GM12878 (cell line): Measurements from ENCODE around the gene BOLA2B. TPM values are rescaled to one million over a fixed set of nuclear protein-coding genes. Genes with fewer than 3 reads are reported as not detected.
"Not testable (repeated sequence)": the region's sequence is repeated elsewhere in the genome, so short reads cannot be mapped to it uniquely, and the experiment has no call there.

Source experiments
- ATAC-seq: fragments of 200-7000 bp; cut with Tn5 transposase; 3 replicates; pipeline ENCODE4 v1.9.1; 2020; ENCODE audit warnings: mild to moderate bottlenecking, moderate library complexity
- Bru-seq: library from RNA; stranded (reverse); fragments of 400-500 nt; gene quantifications from one replicate; lab custom pipeline; 2021; lab: Mats Ljungman, UMichigan
- BruChase-seq, 2 experiments: library from RNA; stranded (reverse); fragments of 400-500 nt; gene quantifications; one replicate each; lab custom pipeline; 2021; lab: Mats Ljungman, UMichigan
- BruUV-seq: library from RNA; stranded (reverse); fragments of 400-500 nt; replicated peaks from 2 replicates; lab custom pipeline; 2021; lab: Mats Ljungman, UMichigan
- CTCF ChIA-PET: fragments of 300-600 bp; sonication (Branson Sonifier 250); formaldehyde crosslinking; extraction: SDS; loops from one replicate; lab custom pipeline; 2021; ENCODE audit warnings: inconsistent platforms; lab: Yijun Ruan, JAX
- POLR2A ChIA-PET: fragments of 350-600 bp; formaldehyde crosslinking; extraction: SDS; loops from one replicate; lab custom pipeline; 2021; ENCODE audit warnings: inconsistent platforms; lab: Charles Lee
- RAD21 ChIA-PET: fragments of 300-600 bp; sonication (Branson Sonifier 250); formaldehyde crosslinking; loops from one replicate; lab custom pipeline; 2023; ENCODE audit warnings: antibody characterized with exemption; ENCODE audit not compliant: unreplicated experiment; lab: Charles Lee
- SMC1A ChIA-PET: fragments of 300-600 bp; sonication (Branson Sonifier 250); formaldehyde crosslinking; loops from one replicate; lab custom pipeline; 2023; ENCODE audit not compliant: unreplicated experiment, uncharacterized antibody; lab: Charles Lee
- DNase-seq: peaks from one replicate; pipeline ENCODE4 v3.0.0-alpha.2; 2011; ENCODE audit warnings: low read depth, low spot score
- FAIRE-seq: peaks from 3 replicates; lab custom pipeline; 2011; peaks lifted over from hg19 to GRCh38; lab: Jason Lieb, UNC
- H2AFZ ChIP-seq: 2 replicates; pipeline ENCODE4 v1.6.0; 2011; ENCODE audit warnings: low read depth, low read length, control low read depth; ENCODE audit not compliant: control insufficient read depth
- H3K27ac ChIP-seq: 2 replicates; pipeline ENCODE4 v1.5.1; 2011; ENCODE audit warnings: control low read depth; ENCODE audit not compliant: control insufficient read depth, insufficient read depth
- H3K27me3 ChIP-seq, 2 experiments: replicated peaks in 1 of 2; 2 replicates each; pipeline versions ENCODE4 v1.6.0 to v1.6.1; 2011; ENCODE audit warnings: low read length in 1 of 2; ENCODE audit not compliant: control insufficient read depth in 2 of 2, insufficient read depth in 2 of 2
- H3K36me3 ChIP-seq, 2 experiments: 2 replicates each; pipeline ENCODE4 v1.5.1; 2011; ENCODE audit warnings: low read length in 1 of 2; ENCODE audit not compliant: control insufficient read depth in 2 of 2, insufficient read depth in 2 of 2
- H3K4me1 ChIP-seq: 2 replicates; pipeline ENCODE4 v1.6.1; 2011; ENCODE audit warnings: mild to moderate bottlenecking, low read length, moderate library complexity, mixed read lengths; ENCODE audit not compliant: control insufficient read depth, insufficient read depth
- H3K4me2 ChIP-seq: 2 replicates; pipeline ENCODE4 v1.6.0; 2011; ENCODE audit warnings: control low read depth; ENCODE audit not compliant: control insufficient read depth, insufficient read depth
- H3K4me3 ChIP-seq: fragments of 200-600 bp; sonication (generic); 2 replicates; pipeline ENCODE4 v1.5.1; 2016
- H3K79me2 ChIP-seq: 2 replicates; pipeline ENCODE4 v1.6.0; 2011; ENCODE audit warnings: low read length; ENCODE audit not compliant: control insufficient read depth, insufficient read depth
- H3K9ac ChIP-seq: 2 replicates; pipeline ENCODE4 v1.8.0; 2011; ENCODE audit warnings: low read length, control low read depth, mixed read lengths; ENCODE audit not compliant: control insufficient read depth, insufficient read depth
- H3K9me3 ChIP-seq: replicated peaks from 3 replicates; pipeline ENCODE4 v1.5.1; 2011; ENCODE audit warnings: mild to moderate bottlenecking, low read length; ENCODE audit not compliant: control insufficient read depth, insufficient read depth
- H4K20me1 ChIP-seq: 2 replicates; pipeline ENCODE4 v1.6.0; 2011; ENCODE audit not compliant: control insufficient read depth, insufficient read depth
- WGBS: methylation state at CpG from one replicate; pipeline ENCODE4 v1.1.6; 2016; ENCODE audit warnings: low lambda C conversion rate; ENCODE audit not compliant: insufficient replicate concordance, insufficient coverage; ENCODE audit errors: missing lambda C conversion rate; 5-methylcytosine and 5-hydroxymethylcytosine counted together
- in situ Hi-C: fragments of 300-500 bp; cut with MboI; formaldehyde crosslinking; loops from 9 replicates; pipeline ENCODE4 v1.14.3; 2018; ENCODE audit warnings: mixed read lengths
- intact Hi-C: fragments of 100-400 bp; cut with micrococcal nuclease; formaldehyde crosslinking; loops from one replicate; pipeline ENCODE4 v1.14.2; 2022; ENCODE audit not compliant: unreplicated experiment
- long read RNA-seq, 2 experiments: library from polyadenylated mRNA; unstranded; transcript quantifications; one replicate each; pipeline ENCODE4 v2.0.0, GENCODE V29; 2019 to 2020
- polyA minus RNA-seq, 3 experiments: library from RNA; depleted of rRNA, polyadenylated mRNA; stranded (reverse); fragments of >200 nt; gene quantifications; 2 replicates each; pipeline ENCODE4 v1.2.3, GENCODE V29; 2011
- polyA plus RNA-seq, 11 experiments: library from polyadenylated mRNA; depleted of rRNA in 4 of 11; unstranded in 6 of 11; stranded (reverse) in 5 of 11; fragments of >200 nt; fragmentation: Nextera tagmentation in 4 of 11; fragmentation: Illumina TruSeq in 1 of 11; extraction: Ambion mirVana in 4 of 11; extraction: Trizol in 1 of 11; gene quantifications; 1 replicate in 1 of 11; 2 replicates in 10 of 11; pipeline versions ENCODE4 v1.2.1 to v1.2.3, GENCODE V29; 2011 to 2016; ENCODE audit warnings: inconsistent platforms in 2 of 11, missing spikeins in 2 of 11, low read depth in 1 of 11
- total RNA-seq, 4 experiments: library from RNA; depleted of rRNA in 3 of 4; stranded (reverse); fragments of >200 nt in 3 of 4; fragmentation: Illumina TruSeq in 1 of 4; extraction: Trizol in 1 of 4; gene quantifications; 2 replicates each; pipeline versions ENCODE4 v1.2.1 to v1.2.3, GENCODE V29; 2013 to 2021

BOLA2B gene
- total RNA-seq (2013; cell fraction: nucleolus; rRNA removed), result 16.2 and 31.3 TPM in 2 replicates
- total RNA-seq (2014; rRNA removed), result 49.1 and 64.6 TPM in 2 replicates
- total RNA-seq (2014; rRNA removed; fragmentation: Illumina TruSeq; extraction: Trizol), result 122 and 125 TPM in 2 replicates
- total RNA-seq (2021), result 180 and 183 TPM in 2 replicates
- polyA plus RNA-seq (2011; ENCODE audit: low read depth), result 96.7 TPM
- polyA plus RNA-seq (2011; rRNA removed), result 39.9 and 40.3 TPM in 2 replicates
- 252 and 267 TPM in 2 replicates for polyA plus RNA-seq (2011; cell fraction: cytosol; rRNA removed)
- polyA plus RNA-seq (2011; cell fraction: nucleus; rRNA removed), result 77.1 and 129 TPM in 2 replicates
- 103 and 174 TPM in 2 replicates for polyA plus RNA-seq (2012)
- 36.7 and 47.3 TPM in 2 replicates for polyA plus RNA-seq (2014; fragmentation: Illumina TruSeq; extraction: Trizol)
- 100 to 1,000 TPM; 139 to 168 TPM for polyA plus RNA-seq (2014; fragmentation: Nextera tagmentation; extraction: Ambion mirVana)
- 84.5 and 101 TPM in 2 replicates for polyA plus RNA-seq (2014; rRNA removed)
- polyA plus RNA-seq (2016; fragmentation: Nextera tagmentation; extraction: Ambion mirVana), result 100 to 1,000 TPM; 273 to 292 TPM
- polyA minus RNA-seq (2011; rRNA and poly(A)+ RNA removed), result 25.9 and 76.4 TPM in 2 replicates
- 23.3 and 35.0 TPM in 2 replicates for polyA minus RNA-seq (2011; cell fraction: cytosol; rRNA and poly(A)+ RNA removed)
- polyA minus RNA-seq (2011; cell fraction: nucleus; rRNA and poly(A)+ RNA removed), result 5.5 and 5.6 TPM in 2 replicates
- percentile 27 among the genes with signal in this experiment for Bru-seq, nascent RNA
- BruChase-seq, experiment 1, labeled RNA remaining after a 6-hour chase, result percentile 38 among the genes with signal in this experiment
- BruChase-seq, experiment 2, labeled RNA remaining after a 2-hour chase, result percentile 34 among the genes with signal in this experiment
- long read RNA-seq, experiment 1, transcript BOLA2B-201 (3 exons, 1,012 nt), result major isoform, 24 of 26 reads
- long read RNA-seq, experiment 1, partial matches to known transcripts, result 0 of 26 reads
- long read RNA-seq, experiment 1, other reads (novel, unspliced or antisense), result 0 of 26 reads
- long read RNA-seq, experiment 2, transcript BOLA2B-201 (3 exons, 1,012 nt), result major isoform, 17 of 20 reads
- long read RNA-seq, experiment 2, partial matches to known transcripts, result 0 of 20 reads
- long read RNA-seq, experiment 2, other reads (novel, unspliced or antisense), result 1 of 20 reads

GRCh38 chr16:30193615-30194014, at the start of gene BOLA2B, which contains the start of gene SLX1A:
BOLA2B (minus strand) TSS chr16:30193666; CDS start chr16:30193595, 71 bp downstream.
SLX1A (plus strand) TSS chr16:30193875; CDS start chr16:30194085, 210 bp downstream.
- POLR2A ChIA-PET, H3K4me3 ChIP-seq, H4K20me1 ChIP-seq, RAD21 ChIA-PET, H3K36me3 ChIP-seq, intact Hi-C loops, H2AFZ ChIP-seq, H3K27ac ChIP-seq, DNase-seq, H3K4me1 ChIP-seq, BruUV-seq, H3K4me2 ChIP-seq, H3K79me2 ChIP-seq, H3K27me3 ChIP-seq, CTCF ChIA-PET, in situ Hi-C loops, SMC1A ChIA-PET, H3K9me3 ChIP-seq, H3K9ac ChIP-seq: not testable (repeated sequence)
- WGBS, result no CpG with 5 or more reads among the region's 34 CpGs
- FAIRE-seq (peak; percentile 100), ATAC-seq (peak; percentile 92)

- in situ Hi-C loops, H3K27me3 ChIP-seq, intact Hi-C loops, ATAC-seq, RAD21 ChIA-PET, H3K4me1 ChIP-seq, H3K9me3 ChIP-seq, FAIRE-seq, H3K4me3 ChIP-seq, DNase-seq, H3K79me2 ChIP-seq, H3K4me2 ChIP-seq, SMC1A ChIA-PET, CTCF ChIA-PET, POLR2A ChIA-PET, H3K27ac ChIP-seq, BruUV-seq, H4K20me1 ChIP-seq, H2AFZ ChIP-seq, H3K36me3 ChIP-seq, H3K9ac ChIP-seq: not testable (repeated sequence)
- WGBS, result 85% methylated on average over 3 of the region's 5 CpGs
These were observed 23.6 kb upstream of the BOLA2B start for GRCh38 chr16:30217082-30217481.

GRCh38 chr16:30211414-30211813, 17.9 kb upstream of the BOLA2B start:
- H3K9me3 ChIP-seq, ATAC-seq, SMC1A ChIA-PET, H3K4me1 ChIP-seq, H3K27me3 ChIP-seq, CTCF ChIA-PET, H3K27ac ChIP-seq, H3K36me3 ChIP-seq, H4K20me1 ChIP-seq, H3K4me2 ChIP-seq, FAIRE-seq, DNase-seq, H3K9ac ChIP-seq, H3K4me3 ChIP-seq, intact Hi-C loops, BruUV-seq, POLR2A ChIA-PET, H2AFZ ChIP-seq, RAD21 ChIA-PET, in situ Hi-C loops, H3K79me2 ChIP-seq: not testable (repeated sequence)
- no CpG with 5 or more reads among the region's 4 CpGs for WGBS
